Measurements from ENCODE around the gene NSL1.
"Not testable (repeated sequence)": the region's sequence is repeated elsewhere in the genome, so short reads cannot be mapped to it uniquely, and the experiment has no call there.

The NSL1 gene

DNA sequence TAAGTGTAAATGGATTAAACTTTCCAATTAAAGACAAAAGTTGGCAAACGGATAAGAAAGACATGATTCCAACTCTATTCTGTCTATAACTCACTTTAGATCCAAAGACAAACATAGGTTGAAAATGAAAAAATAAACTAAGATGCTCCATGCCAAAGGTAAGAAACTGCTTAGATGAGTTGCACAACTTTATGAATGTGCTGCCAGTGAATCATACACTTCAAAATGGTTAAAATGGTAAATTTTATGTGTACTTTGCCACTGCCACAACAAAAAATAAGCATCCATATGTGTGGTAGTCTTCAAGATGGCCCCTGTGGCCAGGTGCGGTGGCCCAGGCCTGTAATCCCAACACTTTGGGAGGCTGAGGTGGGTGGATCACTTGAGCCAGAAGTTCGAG, 45.0 kb downstream of the NSL1 start:
- no peak for DNase-seq

DNA sequence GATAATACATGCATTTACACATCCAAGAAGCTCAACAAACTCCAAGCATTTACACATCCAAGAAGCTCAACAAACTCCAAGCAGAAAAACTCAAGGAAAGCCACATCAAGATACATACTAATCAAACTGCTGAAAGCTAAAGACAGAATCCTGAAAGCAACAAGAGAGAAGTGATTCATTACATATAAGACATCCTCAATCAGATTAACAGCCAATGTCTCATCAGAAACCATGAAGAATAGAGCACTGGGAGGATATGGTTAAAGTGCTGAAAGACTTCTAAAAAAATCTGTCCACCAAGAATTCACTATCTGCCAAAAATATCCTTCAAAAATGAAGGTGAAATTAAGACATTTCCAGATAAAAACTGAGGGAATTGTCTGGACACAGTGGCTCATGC, 46.3 kb downstream of the NSL1 start:
- DNase-seq: no peak

DNA sequence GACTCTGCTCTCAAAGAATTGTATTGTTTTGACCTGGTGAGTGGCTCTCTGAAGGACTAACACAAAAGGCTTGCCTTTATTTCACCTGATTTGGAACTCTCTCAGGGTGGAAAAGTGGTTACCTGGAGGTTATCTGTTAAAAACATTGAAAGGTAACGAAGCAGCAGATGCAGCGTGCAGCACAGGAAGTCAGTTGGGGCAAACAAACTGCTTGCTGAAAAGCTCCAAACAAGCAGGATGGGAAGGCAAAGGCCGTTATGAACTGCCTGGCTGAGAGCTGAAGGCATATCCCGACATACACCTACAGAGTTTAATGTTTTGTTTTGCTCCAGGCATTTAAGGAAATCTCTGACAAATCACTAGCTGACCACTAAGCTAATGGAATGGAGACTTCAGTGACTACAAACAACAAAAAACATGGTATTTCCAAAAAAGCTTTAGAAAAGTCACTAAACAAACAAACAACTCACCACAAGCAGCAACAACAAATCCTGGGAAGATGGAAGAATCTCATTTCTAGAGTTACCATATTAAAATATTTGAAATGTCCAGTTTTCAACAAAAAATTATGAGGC, 47.6 kb downstream of the NSL1 start:
- DNase-seq: no peak

DNA sequence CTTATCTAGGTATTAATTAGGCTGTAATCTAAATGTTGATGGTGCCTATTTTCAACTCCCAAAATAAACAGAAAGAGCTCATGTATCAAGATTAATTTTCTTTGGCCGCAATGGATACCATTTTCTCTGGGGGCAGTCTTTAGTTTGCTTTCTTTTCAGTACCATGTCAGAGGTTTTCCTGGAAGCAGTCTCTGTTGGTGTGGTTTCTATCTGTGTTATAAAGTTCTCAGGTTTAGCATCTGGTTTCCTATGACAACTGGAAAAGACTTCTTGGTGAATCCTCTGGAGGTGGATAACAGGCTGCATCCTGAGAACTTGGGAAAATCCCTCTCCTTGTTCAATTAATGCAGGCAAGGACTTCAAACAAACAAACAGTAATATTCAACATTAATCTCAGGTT, 53.2 kb downstream of the NSL1 start:
- DNase-seq: no peak

DNA sequence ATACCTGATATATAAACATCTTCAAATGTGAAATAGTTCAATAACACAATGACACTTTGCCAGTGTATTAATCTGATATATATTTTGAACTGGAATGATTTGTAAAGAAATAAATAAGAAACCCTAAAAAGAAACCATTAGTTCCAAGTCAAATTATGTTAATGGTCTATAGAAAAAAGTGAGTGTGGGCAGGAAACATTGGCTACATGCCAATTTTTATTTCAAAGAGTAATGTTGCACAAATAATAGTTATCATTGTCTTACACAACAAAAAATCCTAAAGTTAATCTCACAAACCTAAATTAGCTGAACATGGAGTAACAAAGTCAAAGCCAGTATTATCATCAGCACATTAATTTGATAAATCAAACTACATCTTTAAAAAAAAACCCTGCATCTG, 54.0 kb downstream of the NSL1 start:
- no peak for DNase-seq

DNA sequence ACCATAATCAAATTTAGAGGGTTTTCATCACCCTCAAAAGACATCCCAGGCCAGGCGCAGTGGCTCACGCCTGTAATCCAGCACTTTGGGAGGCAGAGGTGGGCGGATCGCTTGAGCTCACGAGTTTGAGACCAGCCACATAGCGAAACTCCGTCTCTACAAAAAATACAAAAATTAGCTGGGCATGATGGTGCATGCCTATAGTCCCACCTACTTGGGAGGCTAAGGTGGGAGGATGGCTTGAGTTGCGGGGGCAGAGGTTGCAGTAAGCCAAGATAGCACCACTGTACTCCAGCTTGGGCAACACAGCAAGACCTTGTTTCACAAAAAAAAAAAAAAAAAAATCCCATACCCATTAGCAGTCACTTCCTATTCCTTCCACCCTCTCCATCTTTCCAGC, 58.5 kb downstream of the NSL1 start:
- no peak for DNase-seq

DNA sequence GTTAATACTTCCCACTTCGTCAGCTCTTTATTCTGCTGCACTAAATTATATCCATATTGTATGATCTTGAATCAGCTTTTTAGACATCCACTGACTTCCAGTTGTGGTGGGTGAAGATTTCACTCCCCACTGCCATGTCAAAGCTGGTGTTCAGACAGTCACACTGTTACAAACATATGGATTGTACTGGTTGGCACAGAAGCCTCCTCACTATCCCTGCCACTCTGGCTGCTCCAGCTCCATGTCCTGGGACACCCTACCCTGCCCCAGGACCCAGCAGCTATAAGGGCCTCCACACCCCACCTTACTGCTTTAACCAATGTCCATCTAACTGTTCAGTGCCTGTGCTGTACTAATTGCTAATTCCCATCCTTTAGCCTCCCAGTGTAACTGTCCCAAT, 59.9 kb downstream of the NSL1 start:
- DNase-seq: no peak

DNA sequence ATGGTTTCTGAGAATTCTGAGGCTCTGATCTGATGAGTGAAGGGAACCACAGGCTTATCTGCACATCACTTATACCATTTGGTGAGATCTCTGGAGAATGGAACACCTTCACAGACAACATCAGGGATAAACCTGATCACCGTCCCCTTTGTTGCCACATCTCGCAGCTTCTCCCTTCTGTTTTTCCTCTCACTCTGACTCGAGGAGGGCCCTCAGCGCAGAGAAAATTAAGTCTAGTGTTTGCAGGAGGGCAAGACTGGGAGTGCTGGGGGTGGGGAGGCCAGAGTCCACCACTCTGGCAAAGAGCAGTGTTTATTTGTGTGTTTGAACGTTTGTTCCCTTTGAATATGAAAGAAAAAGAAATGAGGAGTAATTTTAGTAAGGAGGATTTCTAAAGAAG, 63.0 kb downstream of the NSL1 start:
- no peak for DNase-seq

DNA sequence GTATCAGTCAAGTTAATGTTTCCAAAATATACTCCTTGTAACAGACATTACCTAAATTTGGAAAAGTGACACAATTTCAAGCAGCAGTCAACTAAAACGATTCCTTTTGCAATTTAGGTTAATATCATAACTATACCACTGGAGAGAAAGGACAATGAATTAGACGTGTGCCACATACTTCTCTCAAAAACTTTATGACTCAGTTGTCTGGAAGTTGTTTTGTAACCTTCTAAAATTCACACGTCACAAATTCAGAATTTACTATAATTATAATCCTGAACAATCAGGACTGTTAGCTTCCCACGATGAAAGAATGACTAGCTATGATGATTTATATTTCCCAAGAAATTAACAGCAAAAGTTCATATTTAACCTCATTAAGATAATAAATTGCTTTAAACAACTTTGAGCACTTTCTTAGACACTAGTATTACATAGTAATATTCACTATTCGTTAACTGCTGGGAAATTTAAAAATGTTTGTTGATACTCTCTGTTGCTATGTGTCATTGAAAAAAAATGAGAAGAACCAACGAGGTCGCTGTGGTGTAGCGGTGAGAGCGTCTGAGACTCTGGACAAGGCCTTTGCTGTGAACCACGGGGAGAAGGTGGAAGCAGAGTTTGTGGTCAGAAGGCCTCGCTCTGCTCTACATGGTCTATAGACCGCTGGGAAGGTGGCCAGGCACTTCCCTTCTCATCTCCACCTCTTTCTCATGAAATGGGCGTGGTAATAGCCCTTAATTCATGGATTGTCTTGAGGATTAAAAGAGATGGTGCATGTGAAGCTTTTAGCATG, 64.0 kb downstream of the NSL1 start:
- DNase-seq: no peak

DNA sequence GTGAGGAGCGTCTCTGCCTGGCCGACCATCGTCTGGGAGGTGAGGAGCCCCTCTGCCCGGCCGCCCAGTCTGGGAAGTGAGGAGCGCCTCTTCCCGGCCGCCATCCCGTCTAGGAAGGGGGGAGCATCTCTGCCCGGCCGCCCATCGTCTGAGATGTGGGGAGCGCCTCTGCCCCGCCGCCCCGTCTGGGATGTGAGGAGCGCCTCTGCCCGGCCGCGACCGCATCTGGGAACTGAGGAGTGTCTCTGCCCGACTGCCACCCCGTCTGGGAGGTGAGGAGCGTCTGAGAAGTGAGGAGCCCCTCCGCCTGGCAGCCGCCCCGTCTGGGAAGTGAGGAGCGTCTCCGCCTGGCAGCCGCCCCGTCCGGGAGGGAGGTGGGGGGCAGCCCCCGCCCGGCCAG, 66.9 kb downstream of the NSL1 start:
- not testable (repeated sequence) for DNase-seq

DNA sequence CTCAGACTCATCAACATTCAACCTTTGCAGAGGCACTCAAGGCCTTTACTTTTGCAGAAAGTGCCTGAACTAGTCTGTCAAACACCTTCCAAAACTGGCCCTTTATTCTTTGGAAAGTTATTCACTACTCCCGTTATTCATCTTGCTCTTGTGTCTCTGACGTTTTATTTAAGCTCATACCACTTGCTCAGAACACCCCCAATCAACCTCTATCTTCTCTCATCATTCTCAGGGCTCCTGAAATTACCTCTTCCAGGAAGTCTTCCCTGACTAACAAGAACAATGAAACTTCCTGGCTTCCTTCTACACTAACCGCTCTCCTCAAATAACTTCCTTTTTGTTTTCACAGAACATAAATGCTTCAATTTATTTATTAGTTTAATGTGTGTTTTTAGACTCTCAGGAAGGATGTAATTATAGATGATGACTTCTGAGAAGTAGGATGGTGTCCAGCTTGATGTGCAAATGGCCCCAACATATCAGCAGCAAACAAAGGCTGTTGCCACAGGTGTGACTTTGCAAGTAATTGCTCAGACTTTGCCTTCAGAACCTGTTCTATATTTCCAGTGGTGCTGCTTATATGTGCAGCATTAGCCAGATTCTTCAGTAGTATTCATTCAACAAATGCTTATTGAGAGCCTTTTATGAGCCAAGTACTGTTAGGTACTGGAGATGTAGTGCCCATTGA, 69.2 kb downstream of the NSL1 start:
- DNase-seq: no peak

DNA sequence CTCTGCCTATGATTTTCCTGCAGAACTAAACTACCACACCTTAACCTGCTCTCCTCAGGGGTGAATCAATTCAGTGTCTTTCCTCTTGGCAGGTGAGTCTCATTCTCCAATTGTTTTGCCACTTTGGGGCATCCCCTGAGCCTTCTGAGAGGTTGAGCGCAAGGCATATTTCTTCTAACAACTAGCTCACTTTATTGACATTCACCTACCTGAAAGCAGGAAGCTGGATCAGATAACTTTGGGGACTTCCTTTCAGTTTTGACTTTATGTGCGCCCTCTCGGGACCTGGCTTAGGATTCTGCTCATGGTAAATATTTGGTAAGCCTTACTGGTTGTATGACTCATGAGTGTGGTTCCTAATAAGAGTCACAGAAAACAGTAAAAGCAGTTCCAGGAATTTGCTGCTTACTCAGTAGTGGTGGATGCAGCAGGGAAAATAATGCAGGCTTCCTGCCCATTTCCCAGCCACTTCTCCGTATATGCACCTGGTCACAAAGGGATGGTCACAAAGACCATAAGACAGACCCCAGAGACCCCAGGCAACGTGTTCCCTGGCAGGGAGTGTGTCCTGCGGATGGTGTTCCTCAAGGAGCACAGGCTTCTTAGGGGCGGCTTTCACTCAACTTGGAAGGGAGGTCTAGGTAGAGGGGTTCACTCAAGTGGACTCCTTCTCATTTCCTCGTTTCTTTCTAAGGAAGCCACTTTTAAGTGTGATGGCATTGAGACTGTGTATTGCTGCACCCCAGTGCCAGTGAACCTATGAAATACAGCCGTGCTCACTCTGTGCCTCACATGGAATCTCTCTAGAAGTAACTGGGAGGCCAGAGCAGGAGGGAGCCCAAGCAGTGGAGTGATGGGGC, 70.0 kb downstream of the NSL1 start:
- DNase-seq: no peak

DNA sequence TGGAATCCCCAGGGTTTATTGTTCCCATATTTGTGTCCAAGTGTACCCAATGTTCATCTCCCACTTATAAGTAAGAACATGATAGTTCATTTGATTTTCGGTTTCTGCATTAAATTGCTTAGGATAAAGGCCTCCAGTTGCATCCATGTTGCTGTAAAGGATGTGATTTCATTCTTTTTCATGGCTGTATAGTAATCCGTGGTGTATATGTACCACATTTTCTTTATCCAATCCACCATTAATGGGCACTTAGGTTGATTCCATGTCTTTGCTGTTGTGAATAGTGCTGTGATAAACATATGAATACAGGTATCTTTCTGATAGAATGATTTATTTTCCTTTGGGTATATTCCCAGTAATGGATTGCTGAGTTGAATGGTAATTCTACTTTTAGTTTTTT, 71.9 kb downstream of the NSL1 start:
- DNase-seq: no peak

DNA sequence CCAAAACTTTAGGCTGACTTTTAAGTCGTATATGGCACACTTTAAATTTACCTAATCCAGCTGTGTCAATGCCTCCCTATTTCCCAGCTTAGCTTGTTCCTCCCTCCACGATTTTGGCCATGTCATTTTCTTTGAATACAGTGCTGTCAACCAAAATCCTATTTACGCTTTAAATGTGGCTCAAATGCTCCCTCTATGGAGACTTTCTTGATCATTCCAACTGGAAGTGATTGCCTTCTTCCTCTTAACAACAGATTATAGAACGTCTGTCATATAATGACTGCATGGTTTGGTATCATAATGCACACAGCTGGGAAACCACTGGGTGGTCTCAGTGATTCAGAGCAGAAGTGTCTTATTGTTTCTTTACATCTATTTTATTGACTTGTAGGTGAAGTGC, 73.1 kb downstream of the NSL1 start:
- DNase-seq: no peak

DNA sequence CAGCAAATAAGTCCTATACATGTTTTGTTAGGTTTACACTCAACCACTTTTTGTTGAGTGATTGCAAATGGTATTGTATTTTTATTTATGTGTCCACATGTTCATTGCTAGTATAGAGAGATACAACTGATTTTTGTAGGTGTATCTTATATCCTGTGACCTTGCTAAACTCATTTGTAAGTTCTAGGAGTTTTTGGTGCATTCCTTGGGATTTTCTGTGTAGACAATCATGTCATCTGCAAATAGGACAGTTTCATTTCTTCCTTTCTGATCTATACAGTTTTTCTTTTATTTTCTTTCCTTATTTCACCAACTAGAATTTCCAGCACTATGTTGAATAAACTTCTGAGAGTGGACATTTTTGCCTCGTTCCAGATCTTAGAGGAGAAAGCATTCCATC, 75.4 kb downstream of the NSL1 start:
- no peak for DNase-seq

DNA sequence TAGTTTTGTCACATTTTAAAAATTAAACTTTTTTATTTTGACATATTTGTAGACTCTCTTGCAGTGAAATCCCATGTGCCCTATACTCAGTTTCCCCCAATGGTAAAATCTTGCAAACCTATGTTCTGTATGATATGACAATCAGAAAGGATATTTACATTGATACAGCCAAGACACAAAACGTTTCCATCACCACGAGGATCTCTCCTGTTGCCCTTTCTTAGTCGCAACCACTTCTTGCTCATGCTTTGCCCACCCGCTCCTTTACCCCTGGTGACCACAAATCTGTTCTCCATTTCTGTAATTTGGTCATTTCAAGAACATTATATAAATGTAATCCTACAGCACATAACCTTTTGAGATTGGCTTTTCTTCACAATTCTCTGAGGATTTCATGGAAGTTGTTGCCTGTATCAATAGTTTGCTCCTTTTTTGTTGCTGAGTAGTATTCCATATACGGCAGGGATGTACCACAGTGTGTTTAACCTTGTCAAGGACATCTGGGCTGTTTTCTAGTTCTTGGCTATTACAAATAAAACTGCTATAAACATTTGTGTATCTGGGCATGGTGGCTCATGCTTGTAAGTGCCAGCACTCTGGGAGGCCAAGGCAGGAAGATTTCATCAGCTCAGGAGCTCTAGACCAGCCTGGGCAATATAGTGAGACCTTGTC, 78.0 kb downstream of the NSL1 start:
- DNase-seq: no peak

DNA sequence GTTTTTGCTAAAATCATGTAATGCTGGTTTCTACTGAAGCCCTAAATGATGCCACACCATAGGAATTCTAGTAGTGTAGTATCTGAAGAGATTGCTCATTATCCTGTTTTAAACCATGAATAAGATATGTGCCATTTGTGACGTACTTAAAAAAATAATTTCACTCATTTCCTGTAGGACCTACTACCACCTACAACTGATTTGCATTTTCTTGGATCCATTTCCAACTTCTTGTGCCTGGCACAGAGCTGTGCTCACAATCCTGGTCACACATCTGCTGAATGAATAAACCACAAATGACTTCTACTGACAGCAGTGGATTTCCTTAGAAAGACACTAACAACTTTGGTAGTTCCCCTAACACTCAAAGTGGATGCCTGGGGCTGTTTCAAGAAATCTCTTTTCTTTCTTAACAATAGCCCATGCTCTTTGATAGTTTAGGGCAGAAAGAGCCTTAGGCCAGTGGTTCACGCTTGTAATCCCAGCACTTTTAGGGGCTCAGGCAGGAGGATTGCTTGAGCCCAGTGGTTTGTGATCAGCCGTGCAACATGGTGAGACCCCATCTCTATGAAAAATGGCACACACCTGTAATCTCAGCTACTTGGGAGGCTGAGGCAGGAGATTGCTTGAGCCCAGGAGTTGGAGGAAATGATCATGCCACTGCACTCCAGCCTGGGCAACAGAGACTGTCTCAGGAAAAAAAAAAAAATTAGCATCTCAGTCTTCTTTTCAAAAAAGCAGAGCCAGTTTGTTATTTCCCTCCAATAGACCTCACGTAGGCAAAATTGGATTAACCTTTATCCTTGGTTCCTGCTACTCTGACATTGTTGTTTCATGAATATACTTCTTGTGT, 78.9 kb downstream of the NSL1 start:
- no peak for DNase-seq

DNA sequence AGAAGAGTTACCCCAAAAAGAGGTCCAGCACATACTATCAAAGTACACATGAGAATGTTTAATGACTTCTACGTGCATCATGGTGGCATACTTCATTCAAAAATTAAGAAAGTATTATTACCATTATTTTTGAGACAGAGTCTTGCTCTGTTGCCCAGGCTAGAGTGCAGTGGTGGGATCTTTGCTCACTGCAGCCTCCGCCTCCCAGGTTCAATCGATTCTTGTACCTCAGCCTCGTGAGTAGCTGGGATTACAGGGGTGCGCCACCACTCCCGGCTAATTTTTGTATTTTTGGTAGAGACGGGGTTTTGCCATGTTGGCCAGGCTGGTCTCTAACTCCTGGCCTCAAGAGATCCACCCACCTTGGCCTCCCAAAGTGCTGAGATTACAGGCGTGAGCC, 79.6 kb downstream of the NSL1 start:
- DNase-seq: not testable (repeated sequence)

DNA sequence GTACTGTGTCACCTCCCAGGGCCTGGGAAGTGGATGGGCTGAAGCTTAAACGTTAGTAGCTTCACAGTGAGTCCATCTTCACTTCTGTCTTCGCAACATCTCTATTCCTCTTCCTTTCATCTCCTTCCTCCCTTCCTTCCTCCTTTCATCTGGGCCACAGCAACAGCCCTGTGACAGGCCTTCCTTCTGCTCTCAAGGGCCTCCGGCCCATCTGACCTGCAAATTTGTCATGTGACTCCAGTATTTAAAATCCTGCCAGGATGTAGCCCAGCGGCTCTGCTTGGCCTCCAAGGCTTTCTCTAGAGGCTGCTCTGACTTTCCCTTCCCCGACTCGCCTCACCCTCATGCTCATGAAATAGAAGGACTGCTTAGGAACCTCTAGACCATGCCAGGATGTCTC, 81.0 kb downstream of the NSL1 start:
- no peak for DNase-seq

DNA sequence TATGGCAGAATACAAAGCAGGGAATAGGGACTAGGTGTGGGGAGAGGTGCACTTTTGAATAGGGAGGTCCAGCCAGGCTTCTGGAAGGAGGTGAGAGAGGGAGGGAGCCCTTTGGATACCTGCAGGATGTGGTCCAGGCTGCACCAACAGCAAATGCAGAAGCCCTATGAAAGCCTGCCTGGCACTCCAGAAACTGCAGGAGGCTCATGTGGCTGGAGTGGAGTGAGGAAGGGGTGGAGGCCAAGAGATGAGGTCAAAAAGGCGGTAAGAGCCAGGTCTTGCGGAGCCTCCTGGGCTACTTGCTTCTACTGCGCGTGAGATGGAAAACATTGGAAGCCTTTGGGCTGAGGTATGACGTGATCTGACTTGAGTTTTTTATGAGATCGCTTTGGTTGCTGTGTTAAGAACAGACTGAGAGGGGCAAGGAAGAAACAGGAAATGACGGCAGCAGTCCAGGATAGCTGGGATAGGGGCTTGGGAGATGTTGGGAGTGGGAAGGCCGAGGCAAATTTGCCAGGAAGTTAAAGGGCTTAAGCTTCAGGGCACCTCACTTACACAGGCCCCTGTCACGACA, 87.5 kb downstream of the NSL1 start:
- DNase-seq: no peak

DNA sequence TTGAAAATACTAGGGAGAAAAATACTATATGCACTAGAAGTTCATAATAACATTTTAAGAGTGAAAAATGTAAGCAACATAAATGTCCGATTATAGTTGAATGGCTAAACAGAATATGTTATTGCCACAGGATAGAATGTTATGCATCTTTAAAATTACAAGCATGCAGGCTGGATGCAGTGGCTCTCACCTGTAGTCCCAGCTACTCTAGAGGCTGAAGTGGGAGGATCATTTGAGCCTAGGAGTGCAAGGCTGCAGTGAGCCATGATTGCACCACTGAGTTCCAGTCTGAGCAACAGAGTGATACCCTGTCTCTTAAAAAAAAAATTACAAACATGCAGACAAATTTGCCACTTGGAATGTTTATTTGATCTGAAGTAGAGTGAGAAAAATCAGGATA, 88.9 kb downstream of the NSL1 start:
- DNase-seq: no peak

DNA sequence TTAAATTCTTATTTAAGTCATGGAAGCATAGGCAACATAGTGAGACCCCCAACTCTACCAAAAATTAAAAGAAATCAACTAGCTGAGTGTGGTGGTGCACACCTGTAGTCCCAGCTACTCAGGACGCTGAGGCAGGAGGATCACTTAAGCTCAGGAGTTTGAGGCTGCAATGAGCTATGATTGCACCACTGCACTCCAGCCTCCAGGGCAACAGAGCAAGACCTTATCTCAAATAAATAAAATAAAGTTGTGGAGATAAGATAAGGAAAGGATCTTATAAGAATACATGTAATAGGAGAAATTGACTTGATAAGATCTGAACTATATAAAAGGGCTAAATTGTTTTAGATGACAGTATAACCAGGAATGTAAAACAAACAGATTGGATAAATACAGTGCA, 89.7 kb downstream of the NSL1 start:
- DNase-seq: no peak

Measured in NCI-H1694 (cell line).